Upper lobe of left lung (tissue), 4 donors: ENCODE measurements around the gene PRX.

Experiments
- POLR2A ChIP-seq, 4 donors: fragments of 450-650 bp; IDR thresholded peaks; one replicate each; pipeline ENCODE4 v1.5.1; 2016 to 2017; ENCODE audit warnings: antibody characterized with exemption in 4 of 4, mild to moderate bottlenecking in 2 of 4
- POLR2AphosphoS5 ChIP-seq, 2 donors: sonication (generic); formaldehyde crosslinking; IDR thresholded peaks; one replicate each; pipeline ENCODE4 v1.5.1; 2017; ENCODE audit warnings: antibody characterized with exemption in 2 of 2
- TF ChIP-seq, protein P1 (sequence below), 6 experiments: fragments of 450-650 bp in 4 of 6; fragments of 200-600 bp in 2 of 6; sonication (generic) in 2 of 6; IDR thresholded peaks; one replicate each; pipeline ENCODE4 v1.5.1; 2016 to 2019; ENCODE audit warnings: antibody characterized with exemption in 6 of 6

DNA sequence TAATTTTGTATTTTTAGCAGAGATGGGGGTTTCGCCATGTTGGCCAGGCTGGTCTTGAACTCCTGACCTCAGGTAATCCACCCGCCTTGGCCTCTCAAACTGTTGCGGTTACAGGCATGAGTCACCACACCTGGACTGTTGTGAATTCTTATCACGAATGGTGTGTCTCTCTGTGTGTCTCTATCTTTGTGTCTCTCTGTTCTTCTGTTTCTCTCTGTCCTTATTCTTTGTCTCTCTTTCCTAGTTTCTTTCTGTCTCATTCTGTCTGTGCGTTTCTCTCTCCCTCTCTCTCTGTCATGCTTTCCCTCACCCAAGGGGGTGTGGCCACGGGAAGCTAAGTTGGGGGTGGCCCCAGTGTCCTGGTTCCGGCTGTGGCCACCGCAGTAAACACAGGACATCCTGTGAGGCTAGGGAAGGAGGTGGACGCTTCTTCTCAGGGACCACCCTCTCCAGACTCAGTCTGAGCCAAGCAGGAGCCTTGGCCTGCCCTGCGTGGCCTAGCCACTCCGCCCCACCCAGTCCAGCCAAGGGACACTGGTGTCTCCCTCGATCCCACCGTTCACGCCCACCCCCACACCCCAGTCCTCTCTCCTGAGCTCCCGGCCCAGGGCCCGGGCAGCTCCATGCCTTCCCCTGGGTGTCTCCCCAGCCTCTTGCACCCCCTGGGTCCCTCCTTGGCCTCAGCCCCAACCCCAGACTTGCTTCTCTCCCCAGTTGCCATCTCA lies 3.9 kb upstream of the PRX start:
- TF ChIP-seq, protein P1, sequence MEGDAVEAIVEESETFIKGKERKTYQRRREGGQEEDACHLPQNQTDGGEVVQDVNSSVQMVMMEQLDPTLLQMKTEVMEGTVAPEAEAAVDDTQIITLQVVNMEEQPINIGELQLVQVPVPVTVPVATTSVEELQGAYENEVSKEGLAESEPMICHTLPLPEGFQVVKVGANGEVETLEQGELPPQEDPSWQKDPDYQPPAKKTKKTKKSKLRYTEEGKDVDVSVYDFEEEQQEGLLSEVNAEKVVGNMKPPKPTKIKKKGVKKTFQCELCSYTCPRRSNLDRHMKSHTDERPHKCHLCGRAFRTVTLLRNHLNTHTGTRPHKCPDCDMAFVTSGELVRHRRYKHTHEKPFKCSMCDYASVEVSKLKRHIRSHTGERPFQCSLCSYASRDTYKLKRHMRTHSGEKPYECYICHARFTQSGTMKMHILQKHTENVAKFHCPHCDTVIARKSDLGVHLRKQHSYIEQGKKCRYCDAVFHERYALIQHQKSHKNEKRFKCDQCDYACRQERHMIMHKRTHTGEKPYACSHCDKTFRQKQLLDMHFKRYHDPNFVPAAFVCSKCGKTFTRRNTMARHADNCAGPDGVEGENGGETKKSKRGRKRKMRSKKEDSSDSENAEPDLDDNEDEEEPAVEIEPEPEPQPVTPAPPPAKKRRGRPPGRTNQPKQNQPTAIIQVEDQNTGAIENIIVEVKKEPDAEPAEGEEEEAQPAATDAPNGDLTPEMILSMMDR (IDR thresholded peaks at IDR 0.05) = no peak
- TF ChIP-seq POLR2AphosphoS5 (IDR thresholded peaks at IDR 0.05) = peak; percentile 87 to 92
- peak in 2 of 4 donors; percentile 36 to 72 for TF ChIP-seq POLR2A (IDR thresholded peaks at IDR 0.05)
